H54 (cell line): Measurements from ENCODE around the gene ZNF513.

Experiments
- DNase-seq: peaks from one replicate; pipeline ENCODE4 v3.0.0; 2011; ENCODE audit warnings: low spot score, mixed read lengths; ENCODE audit not compliant: insufficient read length
- FAIRE-seq: peaks from 3 replicates; lab custom pipeline; 2011; peaks lifted over from hg19 to GRCh38; lab: Jason Lieb, UNC
- POLR2A ChIP-seq: IDR thresholded peaks from 2 replicates; pipeline ENCODE4 v1.6.1; 2011; ENCODE audit warnings: low read depth, mild to moderate bottlenecking, low read length

The ZNF513 gene

DNA sequence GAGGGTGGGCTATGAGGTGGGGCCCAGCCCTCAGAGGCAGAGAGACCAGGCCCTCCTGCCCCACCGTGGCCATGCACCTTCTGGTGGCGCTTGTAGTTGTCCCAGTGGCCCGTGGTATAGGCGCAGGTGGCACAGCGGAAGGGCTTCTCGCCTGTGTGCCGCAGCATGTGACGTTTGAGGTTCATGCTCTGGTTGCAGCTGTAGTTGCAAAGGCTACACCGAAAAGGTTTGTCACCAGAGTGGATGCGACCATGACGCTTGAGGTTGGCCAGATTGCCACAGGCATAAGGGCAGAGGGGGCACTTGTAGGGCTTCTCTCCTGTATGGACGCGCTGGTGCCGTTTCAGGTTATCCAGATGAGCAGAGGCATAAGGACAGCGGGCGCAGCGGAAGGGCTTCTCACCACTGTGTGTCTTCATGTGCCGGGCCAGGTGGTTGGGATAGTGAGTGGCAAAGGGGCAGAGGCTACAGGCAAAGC, 2.9 kb downstream of the ZNF513 start:
- FAIRE-seq, result no peak
- TF ChIP-seq POLR2A, result no peak

DNA sequence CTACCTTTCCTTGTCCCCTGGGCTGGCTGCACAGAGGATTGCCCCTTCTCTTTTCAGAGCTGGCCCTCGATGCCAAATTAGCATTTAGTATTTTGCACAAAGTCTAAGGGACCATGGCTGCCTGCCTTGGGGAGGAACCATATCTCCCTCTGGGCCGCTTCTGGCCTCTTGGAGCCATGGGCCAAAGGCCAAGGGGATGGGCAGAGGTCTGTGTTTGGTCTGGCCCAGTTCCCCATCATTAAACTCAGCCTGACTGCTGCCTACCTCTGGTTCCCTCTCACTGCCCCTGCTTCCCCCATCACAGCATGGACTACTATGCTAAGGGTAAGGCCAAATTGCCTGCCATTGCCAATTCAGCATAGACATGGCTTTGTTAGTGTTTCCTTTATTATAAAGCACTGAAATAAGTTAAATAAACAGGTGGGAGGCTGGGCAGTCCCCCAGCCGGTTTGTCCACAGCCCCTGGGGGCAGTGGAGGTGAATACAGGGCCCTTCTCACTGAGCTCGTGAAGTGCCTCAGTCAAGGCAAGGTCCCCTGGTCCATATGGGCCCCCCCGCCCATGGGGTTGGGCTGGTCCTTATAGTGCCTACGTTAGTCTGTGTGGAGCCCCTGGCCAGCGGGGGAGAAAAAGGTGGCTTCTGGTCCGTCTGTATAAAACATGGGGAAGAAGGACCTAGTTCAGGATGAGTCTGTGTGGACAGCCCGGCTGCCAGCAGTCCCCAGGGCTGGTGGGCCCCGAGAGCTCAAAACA, 3.5 kb downstream of the ZNF513 start:
- FAIRE-seq (no peak), DNase-seq (no peak)
- no peak for TF ChIP-seq POLR2A

More for the DNA sequence above, 2.9 kb downstream of the ZNF513 start:
- no peak for DNase-seq

DNA sequence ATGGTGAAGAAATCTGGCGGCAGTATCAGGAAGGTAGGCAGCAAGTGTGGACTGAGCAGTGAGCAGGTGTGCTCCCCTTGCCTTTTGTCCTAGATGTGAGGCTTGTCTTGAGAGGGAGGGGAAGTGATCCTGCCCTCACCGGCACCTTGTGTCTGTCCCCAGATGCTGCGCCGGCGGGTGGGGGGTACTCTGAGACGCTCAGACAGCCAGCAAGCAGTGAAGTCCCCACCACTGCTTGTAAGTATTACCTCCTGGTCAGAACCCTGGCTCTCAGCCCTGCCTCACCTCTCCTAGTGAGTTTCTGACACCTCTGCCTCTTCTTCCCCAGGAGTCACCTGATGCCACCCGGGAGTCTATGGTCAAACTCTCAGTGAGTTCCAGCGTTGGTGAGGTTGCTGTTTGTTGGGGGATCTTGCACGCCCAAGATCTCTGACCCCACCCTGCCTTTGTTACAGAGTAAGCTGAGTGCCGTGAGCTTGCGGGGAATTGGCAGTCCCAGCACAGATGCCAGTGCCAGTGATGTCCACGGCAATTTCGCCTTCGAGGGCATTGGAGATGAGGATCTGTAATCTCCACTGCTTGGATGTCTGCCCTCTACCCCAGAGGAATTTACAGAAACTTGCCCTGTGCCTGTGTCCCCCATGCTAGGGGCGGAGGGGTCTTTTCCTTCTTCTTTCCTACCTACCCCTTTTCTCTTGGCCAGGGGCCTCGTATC, 4.2 kb downstream of the ZNF513 start:
- FAIRE-seq (no peak), DNase-seq (no peak)
- TF ChIP-seq POLR2A, result no peak

DNA sequence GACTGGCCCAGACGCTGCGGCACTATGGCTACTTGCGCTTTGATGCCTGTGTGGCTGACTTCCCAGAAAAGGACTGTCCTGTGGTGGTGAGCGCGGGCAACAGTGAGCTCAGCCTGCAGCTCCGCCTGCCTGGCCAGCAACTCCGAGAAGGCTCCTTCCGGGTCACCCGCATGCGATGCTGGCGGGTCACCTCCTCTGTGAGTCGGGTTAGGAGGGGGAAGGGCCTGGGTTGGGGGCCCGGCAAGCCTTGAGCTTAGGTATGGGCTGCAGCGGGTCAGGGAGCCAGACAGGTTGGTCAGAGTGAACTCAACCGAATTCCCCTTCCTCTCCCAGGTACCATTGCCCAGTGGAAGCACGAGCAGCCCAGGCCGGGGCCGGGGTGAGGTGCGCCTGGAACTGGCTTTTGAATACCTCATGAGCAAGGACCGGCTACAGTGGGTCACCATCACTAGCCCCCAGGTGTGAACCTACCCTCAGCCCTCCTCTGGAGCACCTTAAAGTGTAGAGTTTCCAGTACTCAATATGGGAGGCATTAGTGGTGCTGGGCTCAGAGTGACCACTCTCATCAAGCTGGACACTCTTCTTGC, 4.9 kb downstream of the ZNF513 start:
- DNase-seq, result no peak
- no peak for TF ChIP-seq POLR2A
- no peak for FAIRE-seq

DNA sequence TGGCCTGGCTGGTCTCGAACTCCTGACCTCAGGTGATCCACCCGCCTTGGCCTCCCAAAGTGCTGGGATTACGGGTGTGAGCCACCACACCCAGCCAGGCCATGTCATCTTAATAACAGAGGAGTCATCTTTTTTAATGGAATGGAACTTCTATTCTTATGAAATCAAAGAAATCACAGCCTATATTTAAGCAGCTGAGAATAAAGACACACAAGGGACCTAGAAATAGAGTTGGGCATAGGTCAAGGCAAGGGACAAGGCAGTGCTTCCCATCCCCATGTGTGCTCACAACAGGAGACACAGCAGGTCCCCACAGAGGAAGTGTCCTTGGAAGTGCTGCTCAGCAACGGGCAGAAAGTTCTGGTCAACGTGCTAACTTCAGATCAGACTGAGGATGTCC, 7.0 kb downstream of the ZNF513 start:
- no peak for TF ChIP-seq POLR2A
- DNase-seq (no peak), FAIRE-seq (no peak)

DNA sequence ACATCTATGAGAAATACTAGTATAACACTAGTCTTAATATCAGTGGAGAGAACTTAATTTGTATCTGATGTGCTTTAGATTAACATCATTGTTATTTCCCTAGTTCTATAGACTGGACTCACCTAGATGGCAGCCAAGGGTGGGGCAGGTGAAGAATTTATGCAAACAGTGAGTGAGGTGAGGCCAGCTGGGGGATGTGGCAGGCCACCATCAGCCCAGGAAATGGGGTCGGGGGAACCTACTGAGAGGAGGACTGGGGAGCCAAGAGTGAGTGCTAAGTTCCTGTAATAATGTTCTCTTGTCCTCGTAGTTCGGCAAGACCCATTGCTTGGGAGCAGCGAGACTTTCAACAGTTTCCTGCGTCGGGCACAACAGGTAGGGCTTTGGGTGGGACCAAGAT, 7.6 kb downstream of the ZNF513 start:
- no peak for FAIRE-seq
- DNase-seq, result no peak
- no peak for TF ChIP-seq POLR2A

DNA sequence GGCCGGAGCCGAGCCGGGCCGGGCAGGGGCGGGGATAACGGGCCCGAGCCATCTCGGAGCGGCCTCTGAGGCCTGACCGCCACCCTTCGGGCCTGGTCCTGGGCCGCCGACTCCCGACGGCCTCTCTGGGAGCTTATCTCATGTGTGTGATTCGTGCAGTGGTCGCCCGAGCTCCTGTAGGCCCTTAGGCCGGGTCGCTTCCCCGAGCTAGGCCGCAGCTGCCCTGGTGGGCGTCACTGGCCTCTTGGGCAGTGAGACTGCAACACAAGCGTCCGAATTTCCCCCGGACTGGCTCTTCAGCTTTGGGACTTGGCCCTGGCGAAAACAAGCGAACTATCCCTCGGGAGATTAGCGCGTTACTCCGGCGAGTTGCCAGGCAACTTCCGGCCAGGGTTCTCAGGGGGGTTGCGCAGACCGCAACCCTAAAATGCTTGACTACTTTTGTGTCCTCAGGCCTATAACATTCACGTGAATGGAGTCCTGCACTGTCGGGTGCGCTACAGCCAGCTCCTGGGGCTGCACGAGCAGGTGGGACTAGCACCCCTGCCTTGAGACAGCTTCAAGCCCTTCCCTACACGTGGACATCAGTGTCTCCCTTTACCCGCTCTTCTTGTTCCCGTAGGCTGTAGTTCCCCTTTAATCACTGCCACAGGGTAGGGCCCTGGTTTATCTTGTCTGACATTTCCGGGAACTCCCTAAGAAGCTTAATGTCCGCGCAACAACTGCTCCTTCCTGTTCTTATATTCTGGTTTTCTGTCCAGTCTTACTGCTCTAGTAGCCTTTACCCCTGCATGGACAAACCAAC, 9.5 kb downstream of the ZNF513 start:
- DNase-seq, result no peak

DNA sequence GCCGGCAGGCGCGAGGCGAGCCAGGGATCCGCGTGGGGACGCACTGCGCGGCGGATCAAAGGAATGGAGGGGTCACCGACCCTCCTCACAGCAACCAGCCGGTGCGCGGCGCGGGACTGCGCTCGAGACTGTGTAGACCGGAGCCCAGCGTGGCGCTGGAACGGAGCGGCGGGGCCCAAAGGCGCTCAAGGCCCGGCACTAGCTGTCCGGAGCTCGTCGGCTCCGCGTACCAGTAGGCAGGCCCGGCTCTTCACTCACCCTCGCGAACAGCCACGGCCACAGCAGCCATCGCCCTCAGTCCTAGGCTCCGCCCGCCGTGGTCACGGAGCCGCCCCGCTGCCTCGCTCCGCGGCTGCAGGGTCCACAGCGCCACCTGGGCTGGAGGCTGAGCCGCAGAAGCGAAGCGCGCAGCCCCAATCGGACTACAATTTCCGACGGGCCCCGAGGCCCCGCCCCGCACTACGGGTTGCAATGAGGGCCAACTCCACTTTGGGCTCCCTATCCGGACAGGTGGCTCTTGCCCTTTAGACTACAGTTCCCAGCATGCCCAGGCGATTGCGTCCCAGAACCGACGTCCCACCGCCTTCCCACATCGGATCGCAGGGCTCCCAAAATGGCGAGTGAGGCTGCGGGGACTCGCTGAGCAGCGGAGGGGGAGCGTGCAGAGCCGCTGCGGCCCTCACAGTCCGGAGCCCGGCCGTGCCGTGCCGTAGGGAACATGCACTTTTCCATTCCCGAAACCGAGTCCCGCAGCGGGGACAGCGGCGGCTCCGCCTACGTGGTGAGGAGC, 10.3 kb downstream of the ZNF513 start, which contains the start of the genes EIF2B4 and SNX17:
Gene EIF2B4 (minus strand): TSS at position 313 of the 790 bp plus-strand sequence. CDS start 24 bp downstream, at position 289.
Gene SNX17 (plus strand): TSS at position 591 of the 790 bp plus-strand sequence. CDS start 128 bp downstream, at position 719.
- TF ChIP-seq POLR2A, result peak; percentile 85
- DNase-seq, result peak; percentile 88
- FAIRE-seq, result peak; percentile 80

More for the DNA sequence above, 9.5 kb downstream of the ZNF513 start:
- no peak for FAIRE-seq
- TF ChIP-seq POLR2A, result 0 out of 2 replicates have a peak, but pooled peaks have one; percentile 13

DNA sequence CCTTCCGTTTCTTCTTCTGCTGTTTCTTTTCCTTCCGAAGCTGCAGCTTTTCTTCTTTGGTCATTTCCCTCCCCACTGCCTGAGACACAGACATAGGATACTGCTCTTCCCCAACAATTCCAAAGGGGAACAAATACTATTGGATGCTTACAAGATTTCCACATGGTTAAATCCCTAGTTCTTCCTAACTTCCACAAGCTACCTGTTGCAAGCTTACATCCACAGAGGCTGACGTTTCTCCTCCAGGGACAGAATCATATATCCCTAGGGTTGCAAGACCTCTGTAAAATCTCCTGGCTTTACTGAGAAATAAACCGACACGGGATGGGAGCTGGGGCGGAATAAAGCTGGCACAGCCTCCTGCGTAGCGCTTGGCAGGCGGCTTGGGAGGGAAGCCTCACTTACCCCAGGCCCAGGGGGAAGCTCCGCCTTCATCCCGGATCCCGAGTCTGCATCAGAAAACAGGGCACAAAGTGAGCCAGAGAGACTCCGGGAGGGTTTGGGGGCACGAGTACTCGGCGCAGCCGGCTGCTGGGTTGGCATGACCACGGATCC, 11.0 kb downstream of the ZNF513 start:
- no peak for FAIRE-seq
- peak; percentile 81 for DNase-seq
- TF ChIP-seq POLR2A, result no peak

DNA sequence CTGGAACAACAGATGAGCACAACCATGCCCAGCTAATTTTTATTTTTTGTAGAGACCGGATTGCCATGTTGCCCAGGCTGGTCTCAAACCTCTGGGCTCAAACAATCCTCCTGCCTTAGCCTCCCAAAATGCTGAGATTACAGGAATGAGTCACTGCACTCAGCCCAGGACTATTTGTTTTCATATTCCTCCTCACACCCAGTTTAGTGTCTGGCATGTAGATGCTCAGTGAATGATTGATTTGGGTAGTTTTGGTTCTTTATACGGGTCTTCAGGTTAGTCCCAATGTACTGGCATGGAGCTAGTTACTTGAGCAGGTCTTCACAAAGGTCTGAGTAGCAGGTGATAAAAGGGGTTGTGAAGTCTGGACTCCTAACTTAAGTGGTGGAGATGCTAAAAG, 16.6 kb downstream of the ZNF513 start:
- FAIRE-seq, result no peak

DNA sequence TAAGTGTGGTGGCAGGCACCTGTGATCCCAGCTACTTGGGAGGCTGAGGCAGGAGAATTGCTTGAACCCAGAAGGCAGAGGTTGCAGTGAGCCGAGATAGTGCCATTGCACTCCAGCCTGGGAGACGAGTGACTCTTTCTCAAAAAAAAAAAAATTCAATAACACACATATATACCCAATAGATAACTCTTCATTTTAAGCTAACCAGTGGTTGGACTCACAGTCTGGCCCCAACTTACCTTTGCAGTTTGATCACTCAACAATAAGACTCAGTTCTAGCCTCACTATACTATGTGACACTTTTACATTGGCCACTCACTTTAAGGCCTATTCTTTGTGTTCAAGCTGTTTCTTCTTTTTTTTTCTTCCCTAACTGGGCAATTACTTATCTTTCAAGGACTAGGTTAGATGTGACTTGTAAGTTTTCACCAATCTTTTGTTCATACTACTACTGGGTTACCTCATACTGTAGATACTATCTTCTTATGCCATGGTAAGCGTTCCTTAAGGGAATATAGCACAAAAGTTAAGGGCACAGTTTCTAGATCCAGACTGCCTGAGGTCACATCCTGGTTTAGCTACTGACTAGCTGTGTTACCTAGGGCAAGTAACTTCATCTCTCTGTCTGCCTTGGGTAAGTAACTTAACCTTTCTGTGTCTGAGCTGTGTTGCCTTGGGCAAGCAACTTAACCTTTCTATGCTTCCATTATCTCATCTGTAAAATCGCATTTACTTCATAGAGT, 17.7 kb downstream of the ZNF513 start:
- TF ChIP-seq POLR2A, result no peak
- DNase-seq, result no peak
- FAIRE-seq, result no peak

More for the DNA sequence above, 16.6 kb downstream of the ZNF513 start:
- TF ChIP-seq POLR2A, result no peak
- DNase-seq, result no peak
